Choroid plexus epithelial cell (primary cell): Measurements from ENCODE around the gene CCNJL.

Experiments
- DNase-seq: peaks from one replicate; pipeline ENCODE4 v3.0.0-alpha.2; 2010; ENCODE audit warnings: low read depth
- H3K4me3 ChIP-seq: 2 replicates; pipeline ENCODE4 v1.5.1; 2011; ENCODE audit warnings: low read depth, mild to moderate bottlenecking, control low read depth, low read length, moderate library complexity
- CTCF ChIP-seq: conservative IDR thresholded peaks from 2 replicates; pipeline ENCODE4 v1.5.1; 2011; ENCODE audit warnings: low read depth, mild to moderate bottlenecking, control low read depth, inconsistent platforms, low read length, moderate library complexity

CCNJL gene

GRCh38 chr5:160230686-160231527 is 81.5 kb downstream of the CCNJL start:
- peak; percentile 37 for DNase-seq

DNA sequence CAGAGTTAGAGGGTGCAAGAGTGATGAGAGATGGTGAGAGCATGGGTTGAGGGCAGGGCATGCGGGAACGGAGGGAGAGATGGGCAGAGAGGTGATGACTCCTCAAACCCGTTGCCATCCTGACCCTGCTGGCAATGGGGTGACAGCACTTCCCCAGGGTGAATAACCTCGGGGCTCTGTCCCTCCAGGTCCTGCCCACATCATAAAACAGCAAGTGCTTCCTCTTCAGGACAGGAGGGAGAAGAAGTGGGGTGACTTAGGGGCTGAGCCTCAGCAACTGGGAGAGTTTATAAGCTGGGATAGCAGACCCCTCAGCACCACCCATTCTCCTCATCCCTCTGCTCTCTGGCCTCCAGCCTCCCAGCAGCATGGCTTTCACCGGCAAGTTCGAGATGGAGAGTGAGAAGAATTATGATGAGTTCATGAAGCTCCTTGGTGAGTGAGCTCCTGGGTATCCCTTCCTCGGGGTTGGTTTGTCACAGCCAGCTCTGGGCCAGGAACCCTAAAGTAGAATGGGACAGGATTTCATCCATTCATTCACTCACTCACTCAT is 83.1 kb downstream of the CCNJL start, which contains the start of gene FABP6:
Gene FABP6 (plus strand): TSS at position 317 of the 553 bp plus-strand sequence. CDS start 52 bp downstream, at position 369.
- TF ChIP-seq CTCF: no peak
- no peak within 1 kb of the TSS for H3K4me3 ChIP-seq
- DNase-seq: no peak

More at GRCh38 chr5:160230686-160231527, 81.5 kb downstream of the CCNJL start:
- TF ChIP-seq CTCF: no peak
- no peak overlapping the region for H3K4me3 ChIP-seq

DNA sequence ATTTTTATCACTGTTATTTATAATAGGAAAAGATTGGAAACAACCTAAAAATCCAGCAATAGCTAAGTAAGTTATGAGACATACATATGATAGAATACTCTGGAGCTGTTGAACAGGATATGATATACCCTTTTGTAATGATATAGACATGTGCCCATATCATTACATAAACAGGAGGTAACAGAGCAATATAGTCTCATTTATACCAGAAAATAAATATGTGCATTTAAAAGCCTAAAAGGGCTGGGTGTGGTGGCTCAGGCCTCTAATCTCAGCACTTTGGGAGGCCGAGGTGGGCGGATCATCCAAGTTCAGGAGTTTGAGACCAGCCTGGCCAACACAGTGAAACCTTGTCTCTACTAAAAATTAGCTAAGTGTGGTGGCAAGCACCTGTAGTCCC is 85.4 kb downstream of the CCNJL start:
- TF ChIP-seq CTCF: no peak
- DNase-seq: no peak
- H3K4me3 ChIP-seq: no peak overlapping the region

DNA sequence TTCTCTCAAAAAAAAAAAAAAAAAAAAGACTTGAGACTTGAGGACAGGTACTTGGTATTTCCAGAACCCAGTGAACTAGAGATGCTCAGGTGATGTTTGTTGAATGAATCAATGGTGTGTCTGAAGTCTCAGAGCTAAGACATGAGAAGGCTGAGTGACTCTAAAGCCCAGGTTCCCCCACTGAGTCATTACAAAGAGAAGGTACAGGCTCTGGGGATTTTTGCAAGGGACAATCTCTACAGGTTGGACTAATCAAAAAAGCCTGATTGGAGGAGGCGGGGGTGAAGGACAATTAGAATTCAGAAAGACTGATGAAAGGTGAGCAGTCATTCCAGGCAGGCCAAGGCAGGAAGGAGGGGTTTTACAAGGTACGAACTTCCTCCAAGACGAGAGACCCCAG is 91.3 kb downstream of the CCNJL start:
- TF ChIP-seq CTCF: no peak
- no peak for DNase-seq
- H3K4me3 ChIP-seq: no peak overlapping the region

GRCh38 chr5:160219356-160219755 is 93.0 kb downstream of the CCNJL start:
- no peak for DNase-seq
- TF ChIP-seq CTCF: no peak
- no peak overlapping the region for H3K4me3 ChIP-seq

DNA sequence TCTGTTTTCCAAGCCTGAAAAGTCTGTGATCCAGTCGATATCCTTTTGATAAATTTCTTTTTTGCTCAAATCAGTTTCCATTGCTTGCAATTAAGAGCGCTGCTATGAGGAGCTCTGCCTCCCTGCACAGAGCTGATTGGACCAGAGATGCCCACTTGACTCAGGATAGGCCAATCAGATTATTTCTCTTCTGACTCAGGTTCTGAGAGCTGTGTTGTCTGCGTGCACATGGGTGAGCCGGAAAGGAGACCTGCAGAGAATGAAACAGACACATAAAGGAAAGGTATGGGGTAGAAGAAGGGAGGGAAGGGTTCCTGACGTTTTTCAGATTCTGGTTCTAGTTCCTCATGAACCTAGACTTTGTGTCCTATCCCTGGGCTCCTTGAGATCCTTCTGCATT is 98.8 kb downstream of the CCNJL start:
- DNase-seq: no peak
- no peak for TF ChIP-seq CTCF
- no peak overlapping the region for H3K4me3 ChIP-seq

DNA sequence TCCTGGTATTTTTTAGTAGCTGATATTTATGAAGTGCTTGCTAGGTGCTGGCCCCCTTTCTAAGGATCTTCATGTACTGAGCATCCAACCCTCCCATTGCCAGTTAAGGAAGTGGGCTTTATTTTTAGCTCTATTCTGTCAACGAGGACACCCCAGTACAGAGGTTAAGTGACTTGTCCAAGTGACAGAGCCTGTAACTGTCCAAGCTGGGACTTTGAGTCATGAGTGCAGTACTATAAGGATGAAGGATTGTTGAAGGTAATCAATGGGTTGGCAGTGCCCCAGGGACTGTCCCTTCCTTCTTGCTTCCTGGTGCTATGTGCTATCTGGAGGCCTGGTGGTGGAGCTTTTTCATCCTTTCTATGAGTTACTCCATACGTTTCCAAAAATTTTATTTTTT is 101.0 kb downstream of the CCNJL start:
- TF ChIP-seq CTCF: no peak
- no peak overlapping the region for H3K4me3 ChIP-seq
- no peak for DNase-seq
